ENCODE results near the gene CLK3.

Gene CLK3

GRCh38 chr15:74603026-74603788 is 12.4 kb upstream of the CLK3 start:
- no peak for DNase-seq (ENCODE audit: low read depth in 1 of 2, low spot score in 1 of 2)

- no peak for DNase-seq (ENCODE audit: low read depth in 1 of 2, low spot score in 1 of 2)
Measured at GRCh38 chr15:74603789-74604705, 11.6 kb upstream of the CLK3 start.

GRCh38 chr15:74604983-74605794 is 10.4 kb upstream of the CLK3 start:
- no peak for DNase-seq (ENCODE audit: low read depth in 1 of 2, low spot score in 1 of 2)

- no peak for DNase-seq (ENCODE audit: low read depth in 1 of 2, low spot score in 1 of 2)
Measured at GRCh38 chr15:74605795-74606150, 9.9 kb upstream of the CLK3 start.

- DNase-seq (ENCODE audit: low read depth in 1 of 2, low spot score in 1 of 2): no peak
Measured at GRCh38 chr15:74608786-74609185, 6.8 kb upstream of the CLK3 start.

DNA sequence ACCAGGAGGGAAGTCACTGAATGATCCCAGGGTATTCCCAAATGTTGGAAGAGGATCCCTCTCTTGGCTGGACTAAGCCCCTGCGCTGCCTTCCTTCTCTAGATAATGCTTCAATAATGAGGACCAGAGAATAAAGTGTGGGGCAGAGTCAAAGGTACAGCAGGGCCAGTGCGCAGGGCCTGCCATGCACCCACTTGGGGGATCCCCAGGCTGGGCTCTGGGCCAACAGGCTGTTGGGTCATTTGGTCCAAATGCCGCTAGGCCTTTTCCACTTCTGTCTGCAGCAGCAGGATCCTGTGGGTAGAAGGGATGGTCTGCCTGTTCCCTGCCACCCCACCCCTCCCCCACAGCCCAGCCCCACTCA is 5.7 kb upstream of the CLK3 start:
- DNase-seq (ENCODE audit: low read depth in 1 of 2, low spot score in 1 of 2): no peak

- DNase-seq (ENCODE audit: low read depth in 1 of 2, low spot score in 1 of 2): no peak
Measured at GRCh38 chr15:74610302-74610951, 5.2 kb upstream of the CLK3 start.

DNA sequence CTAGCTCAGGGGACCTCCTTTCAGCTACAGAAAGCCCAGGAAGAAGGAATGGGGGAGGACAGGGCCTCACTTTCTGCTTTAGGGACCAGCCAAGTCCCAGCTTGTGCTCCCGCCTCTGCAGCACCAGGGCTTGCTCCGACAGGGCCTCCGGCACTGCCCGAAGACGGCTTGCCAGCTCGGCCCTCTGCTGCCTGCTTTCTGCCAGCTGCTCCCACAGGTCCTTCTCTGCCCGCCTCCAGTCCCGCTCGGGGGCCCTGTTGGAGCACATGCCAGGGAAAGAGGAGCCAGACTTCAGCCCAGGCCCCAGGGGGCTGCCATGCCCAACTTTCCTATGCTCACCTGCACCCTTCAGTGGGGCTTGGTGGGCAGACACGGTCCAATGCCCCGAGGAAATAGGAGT is 4.3 kb upstream of the CLK3 start:
- no peak for DNase-seq (ENCODE audit: low read depth in 1 of 2, low spot score in 1 of 2)

DNA sequence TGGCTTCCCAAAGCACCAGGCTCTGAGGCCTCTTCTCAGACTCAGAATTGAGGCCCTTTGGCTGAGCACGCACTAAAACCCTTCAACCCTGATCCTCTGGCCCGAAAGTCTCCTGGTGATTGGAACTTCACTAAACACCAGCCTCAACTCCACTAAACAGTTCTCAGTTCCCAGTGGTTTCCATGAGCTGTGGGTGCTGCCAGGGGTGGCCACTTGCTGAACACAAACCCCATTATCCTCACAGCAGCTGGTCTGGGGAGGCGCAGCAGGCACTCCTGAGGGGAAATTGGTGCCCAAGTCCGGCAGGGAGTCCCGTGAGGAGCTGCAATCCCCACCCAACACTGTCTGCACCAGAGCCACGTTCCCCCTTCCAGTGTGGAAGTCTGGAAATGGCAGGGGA is 3.8 kb upstream of the CLK3 start:
- DNase-seq (ENCODE audit: low read depth in 1 of 2, low spot score in 1 of 2): no peak

- DNase-seq (ENCODE audit: low read depth in 1 of 2, low spot score in 1 of 2): no peak
Measured at GRCh38 chr15:74612677-74613076, 3.0 kb upstream of the CLK3 start.

DNA sequence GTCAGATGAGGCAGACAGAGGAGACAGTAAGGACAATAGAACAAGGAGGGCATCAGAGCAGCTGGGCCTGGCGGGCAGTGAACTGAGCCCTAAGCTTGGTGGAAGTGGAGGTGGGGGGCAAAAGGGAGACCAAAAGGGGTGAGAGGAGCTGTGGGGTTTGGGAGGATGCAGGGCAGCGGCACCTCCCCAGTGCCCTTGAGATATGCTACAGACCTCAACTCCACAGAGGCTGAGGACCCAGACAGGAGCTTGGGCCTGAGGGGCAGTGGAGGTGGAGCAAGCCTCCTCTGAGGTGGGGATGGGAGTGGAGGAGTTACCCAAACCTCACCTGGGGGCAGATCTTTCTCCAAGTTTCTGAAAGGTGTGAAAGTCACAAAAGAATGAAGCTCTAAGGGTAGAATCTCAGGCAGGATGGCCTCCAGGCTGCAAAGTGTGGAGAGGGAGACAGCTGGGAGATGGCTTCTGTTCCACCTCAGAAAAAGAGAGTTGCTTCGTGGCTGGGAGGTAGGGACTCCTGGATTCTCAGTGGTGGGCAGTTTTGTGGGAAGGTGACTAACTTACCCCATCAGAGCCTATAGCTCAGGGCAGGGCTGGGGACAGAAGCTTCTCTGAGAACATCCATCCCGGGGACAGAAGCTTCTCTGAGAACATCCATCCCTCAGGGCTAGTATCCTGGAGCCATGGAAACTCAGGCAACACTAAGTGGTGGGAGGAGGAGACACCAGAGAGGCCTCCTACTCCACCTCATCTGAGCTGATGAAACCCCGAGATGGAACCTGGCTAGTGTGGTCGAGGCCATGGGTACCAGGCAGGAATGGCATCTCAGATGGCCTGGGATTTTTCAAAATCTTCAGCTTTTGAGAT is 2.3 kb upstream of the CLK3 start:
- DNase-seq (ENCODE audit: low read depth in 1 of 2, low spot score in 1 of 2): no peak

GRCh38 chr15:74613953-74614743 is 1.5 kb upstream of the CLK3 start:
- no peak for DNase-seq (ENCODE audit: low read depth in 1 of 2, low spot score in 1 of 2)

DNA sequence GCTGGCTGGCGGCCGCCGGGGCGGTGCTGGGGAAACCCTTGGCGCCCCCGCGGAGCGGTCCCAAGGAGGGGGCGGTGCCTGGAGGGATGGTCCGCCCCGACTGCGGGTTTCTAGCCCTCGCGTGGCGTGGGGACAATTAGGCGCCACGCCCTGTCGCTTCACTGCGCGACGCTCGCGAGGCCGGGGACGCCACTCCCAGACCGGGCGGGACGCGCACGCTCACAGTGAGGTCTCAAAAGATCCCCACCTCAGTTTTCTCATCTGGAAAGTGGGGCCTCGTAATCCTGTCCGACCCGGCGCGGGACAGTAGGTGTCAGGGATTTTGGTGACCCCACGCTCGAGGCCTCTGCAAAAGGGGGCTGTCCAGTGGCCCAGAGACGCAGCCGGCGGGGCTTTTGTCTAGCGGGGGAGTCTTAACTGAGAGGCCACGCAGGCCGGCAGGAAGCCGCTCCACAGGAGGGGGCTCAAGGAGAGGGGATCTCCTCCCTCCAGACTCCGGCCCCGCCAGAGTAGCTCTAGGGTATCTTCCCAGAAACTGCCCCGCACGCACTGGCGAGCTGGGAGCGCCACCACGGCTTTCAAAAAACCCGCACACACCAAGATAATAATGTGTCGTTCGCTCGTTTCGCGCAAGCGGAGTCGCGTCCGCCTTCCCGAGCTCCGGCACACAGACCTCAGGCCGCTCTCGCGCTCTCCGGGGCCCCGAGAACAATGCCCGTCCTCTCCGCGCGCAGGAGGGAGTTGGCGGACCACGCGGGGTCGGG is 710 bp upstream of the CLK3 start:
- peak; percentile 62 to 71 for DNase-seq (ENCODE audit: low read depth in 1 of 2, low spot score in 1 of 2)

DNA sequence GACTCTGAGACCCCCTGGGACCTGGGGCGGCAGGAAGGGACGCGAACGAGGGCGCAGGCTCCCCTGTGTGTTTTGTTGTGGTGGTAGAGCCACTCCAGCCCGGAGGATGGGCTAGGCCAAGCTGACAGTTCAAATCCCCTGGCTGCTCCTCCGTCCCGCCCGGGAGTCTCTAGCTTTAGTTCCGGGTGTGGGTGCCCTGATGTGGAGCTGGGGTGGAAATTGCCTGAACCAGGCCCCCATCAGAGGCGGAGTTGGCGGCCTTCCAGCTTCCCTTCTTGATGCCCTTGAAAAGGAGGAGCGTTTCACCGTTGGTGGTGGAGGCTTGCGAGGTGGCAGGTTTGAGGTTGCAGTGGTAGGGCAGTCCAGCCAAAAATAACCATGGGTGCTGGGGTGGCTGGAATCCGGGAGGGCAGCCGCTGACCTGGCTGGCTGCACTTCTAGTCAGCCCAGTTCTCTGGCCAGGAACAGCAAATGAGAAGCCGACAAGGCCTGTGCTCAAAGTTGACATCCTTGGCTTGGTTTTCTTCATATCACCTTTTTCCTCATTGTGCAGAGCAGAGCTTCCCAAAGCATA is 817 bp downstream of the CLK3 start:
- peak; percentile 35 to 39 for DNase-seq (ENCODE audit: low read depth in 1 of 2, low spot score in 1 of 2)

- no peak for DNase-seq (ENCODE audit: low read depth in 1 of 2, low spot score in 1 of 2)
Measured at GRCh38 chr15:74616996-74617395, 1.4 kb downstream of the CLK3 start.

DNA sequence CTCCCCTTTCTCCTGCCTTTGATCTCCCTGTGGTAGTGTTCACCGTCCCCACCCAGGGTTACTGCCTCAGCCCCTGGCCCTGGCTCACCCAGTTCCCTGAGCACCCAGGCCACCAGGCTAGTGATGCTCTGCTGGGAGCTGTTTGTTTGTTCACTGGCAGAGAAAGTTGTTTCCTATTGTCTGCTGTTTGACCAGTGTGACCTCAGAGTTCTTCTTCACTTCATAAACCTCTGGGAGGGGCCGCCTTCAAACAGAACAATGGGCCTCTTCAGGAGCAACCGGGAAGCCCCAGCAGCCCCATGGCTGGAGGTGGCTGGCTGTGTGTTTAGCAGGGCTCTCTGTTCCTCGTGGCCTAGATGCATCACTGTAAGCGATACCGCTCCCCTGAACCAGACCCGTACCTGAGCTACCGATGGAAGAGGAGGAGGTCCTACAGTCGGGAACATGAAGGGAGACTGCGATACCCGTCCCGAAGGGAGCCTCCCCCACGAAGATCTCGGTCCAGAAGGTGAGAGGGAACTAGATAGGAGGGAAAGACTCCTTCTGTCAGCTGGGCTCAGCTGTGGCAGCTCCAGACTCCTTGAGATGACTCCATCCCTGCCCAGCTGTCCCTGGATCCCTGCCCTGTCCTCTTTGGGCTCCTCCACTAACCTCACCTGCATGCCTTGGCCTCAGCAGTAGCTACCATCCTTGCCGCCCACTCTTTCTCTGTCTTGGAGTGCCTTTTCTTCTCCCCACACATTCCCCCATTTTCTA is 3.4 kb downstream of the CLK3 start:
- no peak for DNase-seq (ENCODE audit: low read depth in 1 of 2, low spot score in 1 of 2)

DNA sequence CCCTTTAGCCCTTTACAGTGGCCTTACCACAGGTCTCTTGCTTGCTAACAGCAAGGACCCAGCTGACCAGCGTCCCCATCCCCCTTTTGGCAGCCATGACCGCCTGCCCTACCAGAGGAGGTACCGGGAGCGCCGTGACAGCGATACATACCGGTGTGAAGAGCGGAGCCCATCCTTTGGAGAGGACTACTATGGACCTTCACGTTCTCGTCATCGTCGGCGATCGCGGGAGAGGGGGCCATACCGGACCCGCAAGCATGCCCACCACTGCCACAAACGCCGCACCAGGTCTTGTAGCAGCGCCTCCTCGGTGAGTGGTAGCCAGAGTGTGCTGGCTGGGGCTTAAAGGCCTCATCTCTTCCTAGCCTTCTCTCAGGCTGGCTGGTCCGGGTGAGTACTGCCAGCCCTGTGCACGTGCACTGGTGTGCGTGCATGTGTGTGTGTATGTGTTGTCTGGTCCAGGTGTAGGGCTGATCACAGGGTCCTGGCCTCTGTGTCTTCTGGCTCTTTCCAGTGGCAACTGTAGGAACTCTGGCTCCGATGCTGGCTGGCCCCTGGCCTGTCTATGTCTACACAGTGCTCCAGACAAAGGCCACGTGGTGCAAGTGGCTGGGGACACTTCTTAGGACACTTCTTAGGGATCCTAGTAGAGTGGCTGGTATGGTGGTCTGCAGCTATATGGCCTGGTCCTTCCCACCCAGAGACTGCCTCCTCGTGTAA is 4.4 kb downstream of the CLK3 start:
- DNase-seq (ENCODE audit: low read depth in 1 of 2, low spot score in 1 of 2): no peak

All from activated CD4-positive, alpha-beta T cell treated with anti-CD3 and anti-CD28 coated beads, Interleukin-2, amount 50 U/mL, for 24 hours (primary cell).